ENCODE results near the gene DUXA.

DUXA gene

DNA sequence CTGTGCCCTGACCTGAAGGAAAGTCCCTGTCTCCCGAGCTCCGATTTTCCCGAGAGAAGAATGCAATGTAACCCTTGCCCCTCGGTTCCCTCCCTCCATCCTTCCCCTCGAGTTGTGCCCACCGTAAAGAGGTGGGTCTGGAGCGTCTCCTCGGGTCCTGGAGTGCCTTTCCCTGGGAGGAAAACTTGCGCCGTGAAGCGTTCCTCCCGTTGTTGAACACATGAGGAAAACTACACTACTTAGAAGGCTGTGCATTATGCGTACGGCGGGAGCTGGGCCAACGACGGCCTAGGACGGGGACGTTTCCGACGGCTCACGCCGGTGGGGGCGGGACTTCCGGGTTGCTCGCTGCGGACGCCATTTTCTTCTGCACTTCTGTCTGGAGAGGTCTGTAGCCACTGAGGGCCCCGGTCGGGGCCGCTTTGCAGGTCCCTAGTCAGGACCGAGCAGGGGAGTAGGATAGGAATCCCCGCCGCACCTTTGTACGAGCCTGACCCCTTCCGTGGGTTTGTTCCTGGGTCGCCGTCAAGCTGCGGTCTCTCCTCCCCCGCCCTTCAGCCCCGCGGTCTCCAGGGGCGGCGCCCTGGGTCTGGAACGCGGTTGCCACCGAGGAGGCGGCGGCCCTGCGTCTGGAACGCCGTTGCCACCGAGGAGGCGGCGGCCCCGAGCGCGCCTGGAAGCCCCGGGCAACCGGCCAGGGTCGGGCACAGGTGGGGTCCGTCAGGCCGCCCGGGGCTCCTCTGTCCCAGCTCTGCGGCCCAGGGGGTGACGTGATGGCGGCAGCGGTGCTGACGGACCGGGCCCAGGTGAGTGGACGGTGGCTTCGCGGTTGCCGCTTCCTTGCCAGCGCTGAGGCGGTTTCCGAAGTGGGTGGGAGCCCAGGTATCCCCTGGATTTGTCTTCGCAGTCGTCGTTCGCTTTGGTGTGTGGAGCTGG lies 24.1 kb upstream of the DUXA start, which contains the start of gene ZNF264:
Gene ZNF264, plus strand, starts transcription at position 360 of the 936 bp plus-strand sequence. Its CDS starts 414 bp downstream, at position 774.
- no peak for DNase-seq (ENCODE audit: low read depth, low spot score)
- H3K4me1 ChIP-seq (ENCODE audit: insufficient read depth, insufficient read length) = peaks cover 3% of the 10 kb centered on the region
- TF ChIP-seq ZNF274 (IDR thresholded peaks at IDR 0.05; ENCODE audit: low read depth, low read length) (no peak), YY1 (IDR thresholded peaks at IDR 0.05; ENCODE audit: insufficient read depth, insufficient read length) (peak; percentile 71)
- H3K27me3 ChIP-seq (ENCODE audit: insufficient read depth, insufficient read length) = no peaks in the 10 kb centered on the region
- H3K9me3 ChIP-seq (ENCODE audit: insufficient read depth, low read length) = peaks cover 38% of the 10 kb centered on the region
- H3K9ac ChIP-seq (ENCODE audit: insufficient read length, low read depth) = peak within 1 kb of the TSS; percentile 86
- peaks cover 42% of the 10 kb centered on the region for H3K36me3 ChIP-seq (ENCODE audit: insufficient read depth, insufficient read length, low read length)
- H3K4me3 ChIP-seq (ENCODE audit: insufficient read length, low read depth) = peak within 1 kb of the TSS; percentile 87

DNA sequence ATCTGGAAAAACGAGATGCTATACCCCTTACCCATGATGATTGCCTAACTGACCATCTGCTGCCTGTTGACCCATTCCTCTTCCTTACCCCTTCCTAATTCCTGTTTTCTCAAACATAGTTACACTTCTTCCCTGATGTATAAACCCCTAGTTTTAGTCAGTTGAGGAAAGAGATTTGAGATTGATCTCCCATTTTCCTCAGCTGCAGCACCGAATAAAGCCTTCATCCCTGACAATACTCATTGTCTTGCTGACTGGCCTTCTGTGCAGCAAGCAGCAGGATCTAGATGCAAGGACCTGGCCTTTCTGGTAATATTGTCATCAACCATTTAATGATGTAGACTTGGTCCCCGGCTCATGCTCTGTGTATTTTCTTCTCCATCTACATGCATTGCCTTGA lies 23.0 kb upstream of the DUXA start:
- Histone ChIP-seq H3K36me3 (ENCODE audit: insufficient read depth, insufficient read length, low read length) (peaks cover 32% of the 10 kb centered on the region), H3K9me3 (ENCODE audit: insufficient read depth, low read length) (peaks cover 39% of the 10 kb centered on the region), H3K4me1 (ENCODE audit: insufficient read depth, insufficient read length) (peaks cover 3% of the 10 kb centered on the region), H3K4me3 (ENCODE audit: insufficient read length, low read depth) (peak overlapping the region; percentile 87), H3K27me3 (ENCODE audit: insufficient read depth, insufficient read length) (no peaks in the 10 kb centered on the region), H3K9ac (ENCODE audit: insufficient read length, low read depth) (no peak overlapping the region)
- DNase-seq (ENCODE audit: low read depth, low spot score) = no peak
- no peak for TF ChIP-seq SUZ12 (IDR thresholded peaks at IDR 0.05; ENCODE audit: extremely low read depth, insufficient read depth, insufficient read length)
- TF ChIP-seq ZNF274 (IDR thresholded peaks at IDR 0.05; ENCODE audit: low read depth, low read length) = no peak
- TF ChIP-seq YY1 (IDR thresholded peaks at IDR 0.05; ENCODE audit: insufficient read depth, insufficient read length) = no peak

- H3K9me3 ChIP-seq (ENCODE audit: insufficient read depth, low read length) = no peaks in the 10 kb centered on the region
- H3K36me3 ChIP-seq (ENCODE audit: insufficient read depth, insufficient read length, low read length) = no peaks in the 10 kb centered on the region
- no peak for DNase-seq (ENCODE audit: low read depth, low spot score)
- no peak for TF ChIP-seq ZNF274 (IDR thresholded peaks at IDR 0.05; ENCODE audit: low read depth, low read length)
- no peak for TF ChIP-seq YY1 (IDR thresholded peaks at IDR 0.05; ENCODE audit: insufficient read depth, insufficient read length)
- no peak for TF ChIP-seq SUZ12 (IDR thresholded peaks at IDR 0.05; ENCODE audit: extremely low read depth, insufficient read depth, insufficient read length)
- no peaks in the 10 kb centered on the region for H3K4me1 ChIP-seq (ENCODE audit: insufficient read depth, insufficient read length)
- H3K4me3 ChIP-seq (ENCODE audit: insufficient read length, low read depth) = peak overlapping the region; percentile 28
- H3K27me3 ChIP-seq (ENCODE audit: insufficient read depth, insufficient read length) = no peaks in the 10 kb centered on the region
- H3K9ac ChIP-seq (ENCODE audit: insufficient read length, low read depth) = peak overlapping the region; percentile 42
Measured at GRCh38 chr19:57171551-57172081, 4.3 kb upstream of the DUXA start.

GRCh38 chr19:57165846-57166245 lies 1.4 kb downstream of the DUXA start:
- DNase-seq (ENCODE audit: low read depth, low spot score) = no peak
- no peaks in the 10 kb centered on the region for H3K36me3 ChIP-seq (ENCODE audit: insufficient read depth, insufficient read length, low read length)
- no peaks in the 10 kb centered on the region for H3K9me3 ChIP-seq (ENCODE audit: insufficient read depth, low read length)
- H3K27me3 ChIP-seq (ENCODE audit: insufficient read depth, insufficient read length) = no peaks in the 10 kb centered on the region
- no peak overlapping the region for H3K4me3 ChIP-seq (ENCODE audit: insufficient read length, low read depth)
- TF ChIP-seq YY1 (IDR thresholded peaks at IDR 0.05; ENCODE audit: insufficient read depth, insufficient read length) = no peak
- TF ChIP-seq ZNF274 (IDR thresholded peaks at IDR 0.05; ENCODE audit: low read depth, low read length) = no peak
- no peak for TF ChIP-seq SUZ12 (IDR thresholded peaks at IDR 0.05; ENCODE audit: extremely low read depth, insufficient read depth, insufficient read length)
- H3K4me1 ChIP-seq (ENCODE audit: insufficient read depth, insufficient read length) = no peaks in the 10 kb centered on the region
- no peak overlapping the region for H3K9ac ChIP-seq (ENCODE audit: insufficient read length, low read depth)

- TF ChIP-seq ZNF274 (IDR thresholded peaks at IDR 0.05; ENCODE audit: low read depth, low read length) (no peak), YY1 (IDR thresholded peaks at IDR 0.05; ENCODE audit: insufficient read depth, insufficient read length) (no peak), SUZ12 (IDR thresholded peaks at IDR 0.05; ENCODE audit: extremely low read depth, insufficient read depth, insufficient read length) (no peak)
- H3K9me3 ChIP-seq (ENCODE audit: insufficient read depth, low read length) = no peaks in the 10 kb centered on the region
Measured at GRCh38 chr19:57161985-57162539, 5.2 kb downstream of the DUXA start.

GRCh38 chr19:57152921-57153320 lies 14.4 kb downstream of the DUXA start:
- no peak for DNase-seq (ENCODE audit: low read depth, low spot score)
- Histone ChIP-seq H3K27me3 (ENCODE audit: insufficient read depth, insufficient read length) (no peaks in the 10 kb centered on the region), H3K36me3 (ENCODE audit: insufficient read depth, insufficient read length, low read length) (no peaks in the 10 kb centered on the region), H3K9me3 (ENCODE audit: insufficient read depth, low read length) (no peaks in the 10 kb centered on the region), H3K4me1 (ENCODE audit: insufficient read depth, insufficient read length) (no peaks in the 10 kb centered on the region), H3K4me3 (ENCODE audit: insufficient read length, low read depth) (no peak overlapping the region), H3K9ac (ENCODE audit: insufficient read length, low read depth) (no peak overlapping the region)
- TF ChIP-seq ZNF274 (IDR thresholded peaks at IDR 0.05; ENCODE audit: low read depth, low read length) (no peak), YY1 (IDR thresholded peaks at IDR 0.05; ENCODE audit: insufficient read depth, insufficient read length) (no peak), SUZ12 (IDR thresholded peaks at IDR 0.05; ENCODE audit: extremely low read depth, insufficient read depth, insufficient read length) (no peak)

More at GRCh38 chr19:57161985-57162539, 5.2 kb downstream of the DUXA start:
- H3K9ac ChIP-seq (ENCODE audit: insufficient read length, low read depth) = no peak overlapping the region
- no peaks in the 10 kb centered on the region for H3K27me3 ChIP-seq (ENCODE audit: insufficient read depth, insufficient read length)
- H3K4me1 ChIP-seq (ENCODE audit: insufficient read depth, insufficient read length) = no peaks in the 10 kb centered on the region
- no peak for DNase-seq (ENCODE audit: low read depth, low spot score)
- no peaks in the 10 kb centered on the region for H3K36me3 ChIP-seq (ENCODE audit: insufficient read depth, insufficient read length, low read length)
- no peak overlapping the region for H3K4me3 ChIP-seq (ENCODE audit: insufficient read length, low read depth)

DNA sequence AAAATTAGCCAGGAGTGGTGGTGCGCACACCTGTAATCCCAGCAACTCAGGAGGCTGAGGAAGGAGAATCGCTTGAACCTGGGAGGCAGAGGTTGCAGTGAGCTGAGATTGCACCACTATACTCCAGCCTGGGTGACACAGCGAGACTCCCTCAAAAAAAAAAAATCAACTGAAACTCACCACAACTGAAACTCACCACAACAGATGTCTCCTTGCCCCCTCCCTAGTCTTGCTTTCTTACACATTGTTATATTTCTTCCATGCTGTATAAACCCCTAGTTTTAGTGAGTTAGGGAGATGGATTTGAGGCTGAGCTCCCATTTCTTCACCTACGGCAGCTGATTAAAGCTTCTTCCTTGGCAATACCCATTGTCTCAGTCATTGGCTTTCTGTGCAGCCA lies 25.6 kb downstream of the DUXA start:
- no peak overlapping the region for H3K4me3 ChIP-seq (ENCODE audit: insufficient read length, low read depth)
- no peak for TF ChIP-seq SUZ12 (IDR thresholded peaks at IDR 0.05; ENCODE audit: extremely low read depth, insufficient read depth, insufficient read length)
- H3K27me3 ChIP-seq (ENCODE audit: insufficient read depth, insufficient read length) = no peaks in the 10 kb centered on the region
- H3K36me3 ChIP-seq (ENCODE audit: insufficient read depth, insufficient read length, low read length) = no peaks in the 10 kb centered on the region
- no peaks in the 10 kb centered on the region for H3K4me1 ChIP-seq (ENCODE audit: insufficient read depth, insufficient read length)
- H3K9ac ChIP-seq (ENCODE audit: insufficient read length, low read depth) = no peak overlapping the region
- DNase-seq (ENCODE audit: low read depth, low spot score) = no peak
- H3K9me3 ChIP-seq (ENCODE audit: insufficient read depth, low read length) = no peaks in the 10 kb centered on the region
